Mammary epithelial cell (primary cell): ENCODE measurements around the gene IRAK4.

Experiments
- EZH2 ChIP-seq: IDR thresholded peaks from 2 replicates; pipeline ENCODE4 v1.6.1; 2012; ENCODE audit warnings: low read length, inconsistent platforms, borderline replicate concordance
- TF ChIP-seq, protein P1 (sequence below), 2 donors: IDR thresholded peaks in 1 of 2; conservative IDR thresholded peaks in 1 of 2; 2 replicates each; pipeline ENCODE4 v1.5.1; 2011 to 2012; ENCODE audit warnings: inconsistent platforms in 2 of 2, low read length in 2 of 2, mild to moderate bottlenecking in 2 of 2, control low read depth in 1 of 2, low read depth in 1 of 2; ENCODE audit not compliant: insufficient read depth in 1 of 2; ENCODE audit errors: extremely low read depth in 1 of 2

DNA sequence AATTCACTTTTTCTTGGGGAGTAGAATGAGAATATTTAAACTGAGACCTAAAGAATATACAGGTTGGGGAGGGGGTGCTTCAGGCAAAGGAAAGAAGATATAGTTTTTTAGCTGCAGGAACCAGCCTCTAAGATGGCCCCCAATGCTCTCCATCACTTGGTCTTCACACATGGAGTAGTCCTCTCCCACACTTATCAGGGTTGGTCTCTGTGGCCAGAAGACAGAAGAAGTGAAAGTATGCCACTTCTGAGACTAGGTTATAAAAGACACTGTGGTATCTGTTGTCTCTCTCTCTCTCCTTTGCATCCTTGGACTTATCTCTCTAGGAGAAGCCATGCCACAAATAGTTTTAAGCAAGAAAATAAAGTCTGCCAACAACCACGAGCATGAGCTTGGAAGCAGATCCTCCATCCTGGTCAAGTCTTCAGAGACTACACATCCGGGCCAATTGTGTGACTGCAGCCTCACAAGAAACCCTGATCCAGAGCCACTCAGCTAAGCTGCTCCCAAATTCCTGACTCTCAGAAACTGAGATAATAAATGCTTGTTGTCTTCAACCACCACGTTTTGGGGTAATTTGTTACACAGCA lies 18.1 kb upstream of the IRAK4 start:
- TF ChIP-seq, protein P1, sequence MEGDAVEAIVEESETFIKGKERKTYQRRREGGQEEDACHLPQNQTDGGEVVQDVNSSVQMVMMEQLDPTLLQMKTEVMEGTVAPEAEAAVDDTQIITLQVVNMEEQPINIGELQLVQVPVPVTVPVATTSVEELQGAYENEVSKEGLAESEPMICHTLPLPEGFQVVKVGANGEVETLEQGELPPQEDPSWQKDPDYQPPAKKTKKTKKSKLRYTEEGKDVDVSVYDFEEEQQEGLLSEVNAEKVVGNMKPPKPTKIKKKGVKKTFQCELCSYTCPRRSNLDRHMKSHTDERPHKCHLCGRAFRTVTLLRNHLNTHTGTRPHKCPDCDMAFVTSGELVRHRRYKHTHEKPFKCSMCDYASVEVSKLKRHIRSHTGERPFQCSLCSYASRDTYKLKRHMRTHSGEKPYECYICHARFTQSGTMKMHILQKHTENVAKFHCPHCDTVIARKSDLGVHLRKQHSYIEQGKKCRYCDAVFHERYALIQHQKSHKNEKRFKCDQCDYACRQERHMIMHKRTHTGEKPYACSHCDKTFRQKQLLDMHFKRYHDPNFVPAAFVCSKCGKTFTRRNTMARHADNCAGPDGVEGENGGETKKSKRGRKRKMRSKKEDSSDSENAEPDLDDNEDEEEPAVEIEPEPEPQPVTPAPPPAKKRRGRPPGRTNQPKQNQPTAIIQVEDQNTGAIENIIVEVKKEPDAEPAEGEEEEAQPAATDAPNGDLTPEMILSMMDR (conservative IDR thresholded peaks at IDR 0.05 in 1 of 2, IDR thresholded peaks at IDR 0.05 in 1 of 2; ENCODE audit: extremely low read depth in 1 of 2, insufficient read depth in 1 of 2, low read depth in 1 of 2, low read length in 2 of 2): no peak
- TF ChIP-seq EZH2: no peak
